ENCODE measurements around the gene RAPGEF3. TPM values are rescaled to one million over a fixed set of nuclear protein-coding genes. Genes with fewer than 3 reads are reported as not detected.

RAPGEF3 gene
- total and polyA plus RNA-seq, 9 of the 15 experiments (the other 6 are each of a cell fraction or from before 2014, with no cell fraction given), result 0.03 to 0.78 (median 0.37) TPM; not detected in 1

DNA sequence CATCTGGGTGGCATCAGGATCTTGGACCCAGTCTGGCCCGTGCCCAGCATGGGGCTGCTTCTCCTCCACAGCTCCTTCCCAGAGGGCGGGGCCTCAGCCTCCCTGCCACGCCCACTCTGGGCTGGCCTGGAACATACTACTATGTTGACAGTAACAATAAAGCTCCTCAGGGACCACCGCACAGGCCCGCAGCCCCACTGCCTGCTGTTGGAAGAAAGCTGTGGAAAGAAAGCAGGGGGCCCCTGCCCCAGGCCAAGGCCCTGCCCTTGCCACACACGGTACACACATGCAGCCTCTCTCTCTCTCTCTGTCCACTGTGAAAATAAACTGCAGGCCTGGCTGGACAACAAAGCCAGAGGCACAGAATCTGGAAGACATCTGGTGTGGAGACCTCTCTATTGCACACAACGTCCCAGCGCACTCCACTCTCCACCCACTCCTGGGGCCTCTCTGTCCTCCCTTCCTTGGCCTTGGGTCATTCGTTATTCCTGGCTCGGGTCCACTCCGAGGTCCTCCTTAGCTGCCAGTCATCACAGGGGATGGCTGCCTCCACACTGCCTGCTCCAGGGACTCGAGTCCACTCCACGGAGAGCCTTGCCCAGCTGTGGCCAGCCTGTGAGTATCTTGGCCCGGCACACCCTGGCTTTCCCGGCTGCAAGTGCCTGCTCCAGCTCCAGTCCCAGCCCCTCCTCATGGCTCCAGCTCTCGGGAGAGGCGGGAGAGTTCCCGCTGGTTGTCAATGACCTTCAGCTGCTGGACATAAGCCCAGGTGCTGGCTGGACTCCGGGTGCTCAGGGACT is 21.6 kb downstream of the RAPGEF3 start (continued):
- TF ChIP-seq, protein P1, sequence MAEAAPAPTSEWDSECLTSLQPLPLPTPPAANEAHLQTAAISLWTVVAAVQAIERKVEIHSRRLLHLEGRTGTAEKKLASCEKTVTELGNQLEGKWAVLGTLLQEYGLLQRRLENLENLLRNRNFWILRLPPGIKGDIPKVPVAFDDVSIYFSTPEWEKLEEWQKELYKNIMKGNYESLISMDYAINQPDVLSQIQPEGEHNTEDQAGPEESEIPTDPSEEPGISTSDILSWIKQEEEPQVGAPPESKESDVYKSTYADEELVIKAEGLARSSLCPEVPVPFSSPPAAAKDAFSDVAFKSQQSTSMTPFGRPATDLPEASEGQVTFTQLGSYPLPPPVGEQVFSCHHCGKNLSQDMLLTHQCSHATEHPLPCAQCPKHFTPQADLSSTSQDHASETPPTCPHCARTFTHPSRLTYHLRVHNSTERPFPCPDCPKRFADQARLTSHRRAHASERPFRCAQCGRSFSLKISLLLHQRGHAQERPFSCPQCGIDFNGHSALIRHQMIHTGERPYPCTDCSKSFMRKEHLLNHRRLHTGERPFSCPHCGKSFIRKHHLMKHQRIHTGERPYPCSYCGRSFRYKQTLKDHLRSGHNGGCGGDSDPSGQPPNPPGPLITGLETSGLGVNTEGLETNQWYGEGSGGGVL (CRISPR knock-in tag; IDR thresholded peaks at IDR 0.05), result no peak
- TF ChIP-seq ZNF263 (CRISPR knock-in tag; IDR thresholded peaks at IDR 0.05; ENCODE audit: borderline replicate concordance), result no peak
- no peak for TF ChIP-seq ZNF347 (CRISPR knock-in tag; IDR thresholded peaks at IDR 0.05; ENCODE audit: low read depth)
- no peak for TF ChIP-seq STAG1 (CRISPR knock-in tag; IDR thresholded peaks at IDR 0.05; ENCODE audit: borderline replicate concordance)
- TF ChIP-seq, protein P2, sequence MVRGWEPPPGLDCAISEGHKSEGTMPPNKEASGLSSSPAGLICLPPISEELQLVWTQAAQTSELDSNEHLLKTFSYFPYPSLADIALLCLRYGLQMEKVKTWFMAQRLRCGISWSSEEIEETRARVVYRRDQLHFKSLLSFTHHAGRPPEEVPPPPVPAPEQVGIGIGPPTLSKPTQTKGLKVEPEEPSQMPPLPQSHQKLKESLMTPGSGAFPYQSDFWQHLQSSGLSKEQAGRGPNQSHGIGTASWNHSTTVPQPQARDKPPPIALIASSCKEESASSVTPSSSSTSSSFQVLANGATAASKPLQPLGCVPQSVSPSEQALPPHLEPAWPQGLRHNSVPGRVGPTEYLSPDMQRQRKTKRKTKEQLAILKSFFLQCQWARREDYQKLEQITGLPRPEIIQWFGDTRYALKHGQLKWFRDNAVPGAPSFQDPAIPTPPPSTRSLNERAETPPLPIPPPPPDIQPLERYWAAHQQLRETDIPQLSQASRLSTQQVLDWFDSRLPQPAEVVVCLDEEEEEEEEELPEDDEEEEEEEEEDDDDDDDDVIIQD (CRISPR knock-in tag; IDR thresholded peaks at IDR 0.05), result no peak
- TF ChIP-seq, protein P3, sequence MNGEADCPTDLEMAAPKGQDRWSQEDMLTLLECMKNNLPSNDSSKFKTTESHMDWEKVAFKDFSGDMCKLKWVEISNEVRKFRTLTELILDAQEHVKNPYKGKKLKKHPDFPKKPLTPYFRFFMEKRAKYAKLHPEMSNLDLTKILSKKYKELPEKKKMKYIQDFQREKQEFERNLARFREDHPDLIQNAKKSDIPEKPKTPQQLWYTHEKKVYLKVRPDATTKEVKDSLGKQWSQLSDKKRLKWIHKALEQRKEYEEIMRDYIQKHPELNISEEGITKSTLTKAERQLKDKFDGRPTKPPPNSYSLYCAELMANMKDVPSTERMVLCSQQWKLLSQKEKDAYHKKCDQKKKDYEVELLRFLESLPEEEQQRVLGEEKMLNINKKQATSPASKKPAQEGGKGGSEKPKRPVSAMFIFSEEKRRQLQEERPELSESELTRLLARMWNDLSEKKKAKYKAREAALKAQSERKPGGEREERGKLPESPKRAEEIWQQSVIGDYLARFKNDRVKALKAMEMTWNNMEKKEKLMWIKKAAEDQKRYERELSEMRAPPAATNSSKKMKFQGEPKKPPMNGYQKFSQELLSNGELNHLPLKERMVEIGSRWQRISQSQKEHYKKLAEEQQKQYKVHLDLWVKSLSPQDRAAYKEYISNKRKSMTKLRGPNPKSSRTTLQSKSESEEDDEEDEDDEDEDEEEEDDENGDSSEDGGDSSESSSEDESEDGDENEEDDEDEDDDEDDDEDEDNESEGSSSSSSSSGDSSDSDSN (IDR thresholded peaks at IDR 0.05; ENCODE audit: borderline replicate concordance in 1 of 2, low read depth in 2 of 2, low read length in 2 of 2), result no peak
- TF ChIP-seq ZNF316 (IDR thresholded peaks at IDR 0.05), result no peak
- TF ChIP-seq CHAMP1 (IDR thresholded peaks at IDR 0.05), result no peak
